GM12865 (cell line): ENCODE results near the gene TMPRSS2.

Experiments
- DNase-seq: peaks from one replicate; pipeline ENCODE4 v3.0.0; 2010; ENCODE audit warnings: low read depth
- H3K4me3 ChIP-seq: 2 replicates; pipeline ENCODE4 v1.5.1; 2011; ENCODE audit warnings: mild to moderate bottlenecking, low read depth, low read length, control low read depth
- CTCF ChIP-seq: IDR thresholded peaks from 2 replicates; pipeline ENCODE4 v1.5.1; 2011; ENCODE audit warnings: low read length, control low read depth, low read depth, inconsistent platforms; ENCODE audit not compliant: insufficient read depth; ENCODE audit errors: missing control alignments

The TMPRSS2 gene

GRCh38 chr21:41507521-41508414, at the start of gene TMPRSS2:
TMPRSS2 (minus strand) TSS chr21:41508158; CDS start chr21:41498133, 10,025 bp downstream.
- TF ChIP-seq CTCF = no peak
- H3K4me3 ChIP-seq = no peak within 1 kb of the TSS
- no peak for DNase-seq

GRCh38 chr21:41555057-41555456, 47.1 kb upstream of the TMPRSS2 start:
- no peak for TF ChIP-seq CTCF
- H3K4me3 ChIP-seq = no peak overlapping the region
- DNase-seq = no peak

- no peak for TF ChIP-seq CTCF
- DNase-seq = no peak
- no peak overlapping the region for H3K4me3 ChIP-seq
Observed at GRCh38 chr21:41552254-41552653, 44.3 kb upstream of the TMPRSS2 start.

GRCh38 chr21:41548781-41549180, 40.8 kb upstream of the TMPRSS2 start:
- H3K4me3 ChIP-seq = no peak overlapping the region
- DNase-seq = no peak
- TF ChIP-seq CTCF = no peak

GRCh38 chr21:41547111-41547510, 39.2 kb upstream of the TMPRSS2 start:
- DNase-seq = no peak
- TF ChIP-seq CTCF = no peak
- H3K4me3 ChIP-seq = no peak overlapping the region

GRCh38 chr21:41545500-41546359, 37.8 kb upstream of the TMPRSS2 start:
- no peak overlapping the region for H3K4me3 ChIP-seq

More at GRCh38 chr21:41545500-41546359, 37.8 kb upstream of the TMPRSS2 start:
- peak; percentile 68 for DNase-seq
- no peak for TF ChIP-seq CTCF
